GM12872 (cell line): Measurements from ENCODE around the gene NUDT13.

Source experiments
- CTCF ChIP-seq: IDR thresholded peaks from 3 replicates; pipeline ENCODE4 v1.5.1; 2011; ENCODE audit warnings: low read depth, mild to moderate bottlenecking, low read length, moderate library complexity; ENCODE audit not compliant: insufficient read depth

The NUDT13 gene

DNA sequence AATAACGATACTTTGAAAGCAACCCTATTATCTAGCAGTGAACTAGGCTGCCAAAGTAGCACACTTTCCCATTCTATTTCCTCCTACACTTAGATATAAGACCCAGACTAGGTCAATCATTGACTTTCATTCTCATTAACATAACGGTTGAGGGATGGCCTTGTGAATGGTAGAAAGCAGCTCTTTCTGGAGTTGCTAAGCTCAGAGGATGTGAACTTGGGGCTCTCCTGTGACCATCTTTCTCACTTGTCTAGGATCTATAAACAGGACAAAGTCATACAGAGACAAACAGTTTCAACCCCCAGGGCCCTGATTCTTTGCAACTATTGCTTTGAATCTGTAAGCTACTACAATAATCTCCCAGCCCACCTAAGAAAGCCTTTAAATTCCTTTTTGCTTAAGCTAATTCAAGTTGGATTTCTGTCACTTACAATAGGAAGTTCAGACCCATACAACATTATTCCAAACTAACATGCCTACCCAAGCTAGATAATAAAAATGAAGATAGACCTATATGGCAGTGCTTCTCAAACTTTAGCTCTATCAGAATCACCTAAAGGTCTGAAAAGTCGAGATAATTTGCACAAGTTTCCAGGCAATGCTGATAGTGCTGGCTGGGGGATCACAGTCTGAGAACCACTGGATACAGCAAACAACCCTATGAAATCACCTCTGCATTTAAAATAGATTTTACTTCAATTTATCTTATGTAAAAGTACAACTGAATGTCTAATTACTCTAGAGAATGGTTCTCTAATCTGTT lies 30.3 kb upstream of the NUDT13 start:
- TF ChIP-seq CTCF, result no peak

DNA sequence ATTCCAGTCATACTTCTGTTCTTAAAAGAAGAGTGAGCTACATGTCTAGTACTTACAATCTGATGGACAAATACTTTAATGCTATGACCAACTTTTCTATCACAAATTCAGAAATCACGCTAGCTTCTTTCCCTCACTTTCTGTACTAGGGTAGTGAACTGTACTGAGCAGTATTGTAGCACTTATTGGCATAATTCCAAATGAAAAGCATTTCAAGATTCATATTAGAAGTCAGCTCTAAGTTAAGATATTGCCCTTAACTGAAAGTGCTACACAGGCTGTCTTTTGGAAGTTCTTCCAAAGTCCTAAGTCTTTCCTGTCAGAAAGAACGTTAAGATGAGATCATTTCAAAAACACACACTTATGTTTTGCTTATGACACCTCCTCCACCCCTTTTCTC lies 27.0 kb upstream of the NUDT13 start:
- TF ChIP-seq CTCF, result no peak

- TF ChIP-seq CTCF, result no peak
These were observed 26.0 kb upstream of the NUDT13 start for GRCh38 chr10:73084209-73084608.

DNA sequence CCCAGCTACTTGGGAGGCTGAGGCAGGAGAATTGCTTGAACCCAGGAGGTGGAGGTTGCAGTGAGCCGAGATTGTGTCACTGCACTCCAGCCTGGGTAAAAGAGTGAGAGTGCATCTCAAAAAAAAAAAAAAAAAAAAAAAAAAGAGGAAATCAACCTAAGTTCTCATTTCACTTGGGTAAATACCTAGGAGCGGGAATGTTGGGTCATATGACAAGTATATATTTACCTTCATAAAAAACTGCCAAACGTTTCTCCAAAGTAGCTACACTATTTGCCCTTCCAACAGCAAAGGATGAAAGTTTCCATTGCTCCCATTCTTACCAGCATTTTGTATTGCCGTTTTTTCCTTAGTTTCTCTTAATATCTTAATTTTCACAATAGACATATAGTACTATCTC lies 23.4 kb upstream of the NUDT13 start:
- no peak for TF ChIP-seq CTCF

DNA sequence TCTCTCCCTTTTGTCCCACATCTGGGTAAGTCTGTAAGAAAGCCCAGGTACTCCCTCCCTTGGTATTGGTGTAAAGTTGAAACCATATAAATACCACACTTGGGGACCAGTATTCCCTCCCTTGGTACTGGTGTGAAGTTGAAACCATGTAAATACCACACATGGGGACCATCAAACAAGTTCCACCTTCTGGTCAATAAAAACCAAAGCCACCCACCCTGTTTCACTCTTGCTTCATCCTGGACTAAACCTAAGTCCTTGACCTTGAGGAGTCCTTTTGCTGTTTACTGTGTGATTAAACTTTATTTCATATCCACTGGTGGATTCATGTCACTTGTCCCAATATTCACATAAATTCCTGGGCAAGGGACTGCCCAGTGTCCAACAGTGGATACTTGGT lies 22.0 kb upstream of the NUDT13 start:
- TF ChIP-seq CTCF, result no peak

DNA sequence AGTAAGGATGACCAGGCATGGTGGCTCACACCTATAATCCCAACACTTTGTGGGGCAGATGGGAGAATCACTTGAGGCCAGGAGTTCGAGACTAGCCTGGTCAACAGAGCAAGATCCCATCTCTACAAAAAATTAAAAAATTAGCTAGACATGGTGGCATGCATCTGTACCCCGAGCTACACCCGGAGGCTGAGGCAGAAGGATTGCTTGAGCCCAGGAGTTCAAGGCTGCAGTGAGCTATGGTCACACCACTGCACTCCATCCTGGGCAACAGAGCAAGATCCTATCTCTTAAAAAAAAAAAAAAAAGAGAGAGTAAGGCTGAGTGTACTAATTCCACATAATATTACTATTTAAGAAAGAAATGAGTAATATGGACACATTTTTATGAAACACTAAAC lies 17.4 kb upstream of the NUDT13 start:
- no peak for TF ChIP-seq CTCF

- TF ChIP-seq CTCF, result no peak
These were observed 16.1 kb upstream of the NUDT13 start for GRCh38 chr10:73093922-73094850.
